ENCODE data around the gene FABP6. TPM values are rescaled to one million over a fixed set of nuclear protein-coding genes. Genes with fewer than 3 reads are reported as not detected.
A peak's percentile ranks its signal among the peaks of the same experiment; 100 is the strongest.

FABP6 gene
- total RNA-seq, 1 donor from 2014 or later, result 1.6 TPM

- H3K36me3 ChIP-seq, result no peaks in the 10 kb centered on the region
Observed at GRCh38 chr5:160287378-160288051, 58.2 kb downstream of the FABP6 start.

More at GRCh38 chr5:160287378-160288051, 58.2 kb downstream of the FABP6 start:
- peaks cover 55% of the 10 kb centered on the region for H3K4me1 ChIP-seq
- no peak overlapping the region for H3K4me3 ChIP-seq
- H3K27ac ChIP-seq (replicated peaks), result peak overlapping the region; percentile 92
- intact Hi-C loops (cut with micrococcal nuclease), result no loop called here
- DNase-seq, result peak; percentile 82
- no peak for TF ChIP-seq CTCF (IDR thresholded peaks at IDR 0.05; ENCODE audit: borderline replicate concordance)
- no peaks in the 10 kb centered on the region for H3K27me3 ChIP-seq (ENCODE audit: low read depth)
- H3K9me3 ChIP-seq (replicated peaks), result no peaks in the 10 kb centered on the region

Other genes with a start within 250 kb of the FABP6 start
- gene TTC1, start 220.4 kb upstream of the FABP6 start, total RNA-seq, result 94.2 TPM
- gene PWWP2A, start 110.1 kb upstream of the FABP6 start, total RNA-seq, result 9.9 TPM
- 6.5 TPM for gene CCNJL, start 83.1 kb downstream of the FABP6 start, total RNA-seq
- 1.4 TPM for gene C1QTNF2, start 141.1 kb downstream of the FABP6 start, total RNA-seq
- 4.9 TPM for gene FAM200C, start 170.5 kb downstream of the FABP6 start, total RNA-seq
- gene SLU7, start 189.6 kb downstream of the FABP6 start, total RNA-seq, result 56.2 TPM
- gene PTTG1, start 192.3 kb downstream of the FABP6 start, total RNA-seq, result 0.88 TPM

Measured in left ventricle myocardium inferior (tissue), 1 donor.